ENCODE results near the gene SLC29A3. TPM values are rescaled to one million over a fixed set of nuclear protein-coding genes. Genes with fewer than 3 reads are reported as not detected.

The SLC29A3 gene
- total RNA-seq, 1 donor from 2014 or later: 4.4 TPM

DNA sequence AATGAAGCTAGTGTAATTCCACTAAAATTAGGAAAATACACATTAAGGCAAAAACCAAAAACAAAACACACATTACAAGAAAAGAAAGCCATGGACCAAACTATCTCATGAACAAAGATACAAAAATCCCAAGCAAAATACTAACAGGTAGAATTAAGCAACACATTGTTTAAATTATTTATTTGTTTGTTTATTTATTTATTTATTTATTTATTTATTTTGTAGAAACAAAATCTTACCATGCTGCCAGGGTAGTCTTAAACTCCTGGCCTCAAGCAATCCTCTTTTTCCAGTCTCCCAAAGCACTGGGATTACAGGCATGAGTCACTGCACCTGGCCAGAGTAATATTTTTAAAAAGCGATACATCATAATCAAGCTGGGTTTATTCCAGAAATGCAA lies 6.8 kb upstream of the SLC29A3 start:
- H3K9me3 Mint-ChIP-seq (ENCODE audit: unreplicated experiment): no peaks in the 10 kb centered on the region
- H3K4me1 Mint-ChIP-seq (ENCODE audit: unreplicated experiment): peaks cover 3% of the 10 kb centered on the region
- H3K27me3 Mint-ChIP-seq (ENCODE audit: unreplicated experiment): peaks cover 48% of the 10 kb centered on the region
- no peak for DNase-seq (ENCODE audit: extremely low spot score, unreplicated experiment)
- no peak overlapping the region for H3K4me3 Mint-ChIP-seq (ENCODE audit: unreplicated experiment)
- TF ChIP-seq, protein P1, sequence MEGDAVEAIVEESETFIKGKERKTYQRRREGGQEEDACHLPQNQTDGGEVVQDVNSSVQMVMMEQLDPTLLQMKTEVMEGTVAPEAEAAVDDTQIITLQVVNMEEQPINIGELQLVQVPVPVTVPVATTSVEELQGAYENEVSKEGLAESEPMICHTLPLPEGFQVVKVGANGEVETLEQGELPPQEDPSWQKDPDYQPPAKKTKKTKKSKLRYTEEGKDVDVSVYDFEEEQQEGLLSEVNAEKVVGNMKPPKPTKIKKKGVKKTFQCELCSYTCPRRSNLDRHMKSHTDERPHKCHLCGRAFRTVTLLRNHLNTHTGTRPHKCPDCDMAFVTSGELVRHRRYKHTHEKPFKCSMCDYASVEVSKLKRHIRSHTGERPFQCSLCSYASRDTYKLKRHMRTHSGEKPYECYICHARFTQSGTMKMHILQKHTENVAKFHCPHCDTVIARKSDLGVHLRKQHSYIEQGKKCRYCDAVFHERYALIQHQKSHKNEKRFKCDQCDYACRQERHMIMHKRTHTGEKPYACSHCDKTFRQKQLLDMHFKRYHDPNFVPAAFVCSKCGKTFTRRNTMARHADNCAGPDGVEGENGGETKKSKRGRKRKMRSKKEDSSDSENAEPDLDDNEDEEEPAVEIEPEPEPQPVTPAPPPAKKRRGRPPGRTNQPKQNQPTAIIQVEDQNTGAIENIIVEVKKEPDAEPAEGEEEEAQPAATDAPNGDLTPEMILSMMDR (IDR thresholded peaks at IDR 0.05): no peak
- H3K36me3 Mint-ChIP-seq (ENCODE audit: unreplicated experiment): no peaks in the 10 kb centered on the region
- no peak overlapping the region for H3K27ac Mint-ChIP-seq (ENCODE audit: unreplicated experiment)

DNA sequence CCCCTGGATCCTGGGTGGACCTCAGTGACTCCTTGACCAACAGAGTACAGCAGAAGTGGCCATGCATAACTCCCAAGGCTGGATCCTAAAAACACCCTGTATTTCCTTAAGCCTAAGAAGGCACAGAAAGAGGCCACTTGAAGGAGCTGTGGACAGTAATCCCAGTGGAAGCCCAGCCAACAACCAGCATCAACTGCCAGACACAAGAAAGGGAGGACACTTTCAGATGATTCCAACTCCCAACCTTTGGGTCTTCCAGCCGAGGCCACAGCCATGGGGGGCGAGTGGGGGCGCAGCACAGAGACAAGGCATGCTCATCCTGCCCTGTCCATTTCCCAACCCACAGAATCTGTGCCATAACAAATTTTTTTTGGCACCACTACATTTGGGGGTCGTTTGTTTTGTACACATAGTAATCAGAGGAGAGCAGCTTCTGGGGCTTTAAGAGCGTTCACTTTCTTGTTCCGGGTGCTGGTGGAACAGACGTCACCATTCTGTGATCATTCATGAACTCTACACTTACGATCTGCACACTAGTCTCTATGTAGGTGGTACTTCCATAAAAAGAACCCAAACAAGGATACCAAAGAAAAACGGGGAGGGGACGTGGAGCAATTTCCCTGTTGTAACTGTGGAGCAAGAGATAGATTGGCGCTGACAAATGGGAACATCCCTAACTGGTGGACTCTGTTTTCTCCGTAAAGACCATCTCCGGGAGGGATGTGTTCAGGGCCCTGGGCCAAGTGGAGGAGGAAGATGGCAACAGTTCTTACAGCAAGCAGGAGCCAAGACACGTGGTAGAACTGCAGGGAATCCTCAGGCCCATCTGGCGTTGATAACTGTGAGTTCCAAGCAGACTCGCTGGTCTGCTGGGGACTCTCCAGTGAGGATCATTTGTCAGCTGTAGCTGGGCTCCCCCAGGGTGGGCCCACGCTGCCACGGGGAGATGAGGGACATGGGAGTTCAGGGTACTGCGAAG lies 6.0 kb upstream of the SLC29A3 start:
- no peak overlapping the region for H3K4me3 Mint-ChIP-seq (ENCODE audit: unreplicated experiment)
- peaks cover 3% of the 10 kb centered on the region for H3K4me1 Mint-ChIP-seq (ENCODE audit: unreplicated experiment)
- no peak for DNase-seq (ENCODE audit: extremely low spot score, unreplicated experiment)
- H3K9me3 Mint-ChIP-seq (ENCODE audit: unreplicated experiment): no peaks in the 10 kb centered on the region
- TF ChIP-seq, protein P1 (IDR thresholded peaks at IDR 0.05): no peak
- H3K36me3 Mint-ChIP-seq (ENCODE audit: unreplicated experiment): no peaks in the 10 kb centered on the region
- H3K27me3 Mint-ChIP-seq (ENCODE audit: unreplicated experiment): peaks cover 53% of the 10 kb centered on the region
- no peak overlapping the region for H3K27ac Mint-ChIP-seq (ENCODE audit: unreplicated experiment)

DNA sequence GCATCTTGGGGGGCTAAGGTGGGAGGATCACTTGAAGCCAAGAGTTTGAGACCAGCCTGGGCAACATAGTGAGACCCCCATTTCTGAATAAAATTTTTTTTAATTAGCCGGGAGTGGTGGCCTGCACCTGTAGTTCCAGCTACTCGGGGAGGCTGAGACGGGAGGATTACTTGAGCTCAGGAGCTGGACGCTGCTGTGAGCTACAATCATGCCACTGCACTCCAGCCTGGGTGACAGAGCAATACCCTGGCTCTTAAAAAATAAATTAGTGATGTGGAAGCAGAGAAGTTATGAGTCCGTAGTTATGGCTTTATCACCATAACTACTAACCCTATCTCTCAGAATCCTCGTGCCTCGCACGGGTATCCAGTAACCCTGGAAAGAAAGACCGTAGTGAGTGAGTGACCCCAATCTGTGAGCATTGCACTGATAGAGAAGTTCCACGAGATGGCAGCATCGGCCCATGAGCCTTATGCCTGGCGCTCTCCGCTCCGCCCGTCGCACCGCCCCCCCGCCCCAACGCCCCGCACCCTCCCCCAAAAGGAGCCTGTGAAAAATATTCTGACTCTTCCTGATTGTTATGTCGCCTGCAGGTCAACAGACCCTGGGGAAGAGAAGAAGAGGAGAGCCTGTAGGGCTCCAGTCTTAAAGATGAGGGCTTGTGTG lies 4.9 kb upstream of the SLC29A3 start:
- H3K27ac Mint-ChIP-seq (ENCODE audit: unreplicated experiment): no peak overlapping the region

DNA sequence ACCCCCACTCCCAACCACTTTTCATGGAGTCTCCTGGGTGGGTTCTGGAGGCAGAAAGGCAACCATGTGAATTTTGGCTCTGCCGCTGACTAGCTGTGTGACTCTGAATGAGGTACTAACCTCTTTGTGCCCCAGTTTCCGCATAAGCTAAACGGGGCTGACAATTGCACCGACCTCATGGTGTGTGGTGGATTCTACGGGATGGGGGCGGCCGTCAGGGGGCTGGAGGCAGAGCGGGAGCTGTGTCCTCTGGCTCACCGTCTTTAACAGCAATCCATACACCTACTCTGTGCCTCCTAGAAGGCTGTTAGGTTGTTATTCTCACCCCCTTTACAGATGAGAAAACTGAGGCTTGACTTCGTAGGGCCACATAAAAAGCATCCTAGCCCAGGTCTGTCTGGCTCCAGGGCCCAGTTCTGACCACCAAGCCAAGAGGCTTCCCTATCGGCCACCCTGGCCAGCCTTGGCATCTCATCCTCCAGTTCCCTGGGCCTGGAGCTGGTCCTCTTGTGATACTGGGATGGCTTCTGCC lies 4.3 kb upstream of the SLC29A3 start:
- TF ChIP-seq, protein P1 (IDR thresholded peaks at IDR 0.05): no peak
- Mint-ChIP-seq H3K4me1 (ENCODE audit: unreplicated experiment) (peaks cover 9% of the 10 kb centered on the region), H3K9me3 (ENCODE audit: unreplicated experiment) (no peaks in the 10 kb centered on the region), H3K27ac (ENCODE audit: unreplicated experiment) (no peak overlapping the region), H3K36me3 (ENCODE audit: unreplicated experiment) (no peaks in the 10 kb centered on the region), H3K27me3 (ENCODE audit: unreplicated experiment) (peaks cover 44% of the 10 kb centered on the region), H3K4me3 (ENCODE audit: unreplicated experiment) (no peak overlapping the region)
- DNase-seq (ENCODE audit: extremely low spot score, unreplicated experiment): no peak

More for the DNA sequence above, 4.9 kb upstream of the SLC29A3 start:
- Mint-ChIP-seq H3K4me1 (ENCODE audit: unreplicated experiment) (peaks cover 5% of the 10 kb centered on the region), H3K27me3 (ENCODE audit: unreplicated experiment) (peaks cover 50% of the 10 kb centered on the region), H3K4me3 (ENCODE audit: unreplicated experiment) (no peak overlapping the region), H3K9me3 (ENCODE audit: unreplicated experiment) (no peaks in the 10 kb centered on the region), H3K36me3 (ENCODE audit: unreplicated experiment) (no peaks in the 10 kb centered on the region)
- TF ChIP-seq, protein P1 (IDR thresholded peaks at IDR 0.05): peak; percentile 95
- DNase-seq (ENCODE audit: extremely low spot score, unreplicated experiment): no peak
